HFF-Myc (cell line): ENCODE measurements around the gene CA5A.

Experiments
- DNase-seq: peaks from one replicate; pipeline ENCODE4 v3.0.0-alpha.2; 2011; ENCODE audit warnings: low read depth; ENCODE audit errors: extremely low read depth
- H3K4me3 ChIP-seq: replicated peaks from 2 replicates; pipeline ENCODE4 v1.5.1; 2011; ENCODE audit warnings: low read depth, mild to moderate bottlenecking, control low read depth, low read length
- TF ChIP-seq, protein P1 (sequence below): IDR thresholded peaks from 2 replicates; pipeline ENCODE4 v1.5.1; 2012; ENCODE audit warnings: mild to moderate bottlenecking, low read depth, low read length, control low read depth; ENCODE audit errors: missing control alignments

The CA5A gene

DNA sequence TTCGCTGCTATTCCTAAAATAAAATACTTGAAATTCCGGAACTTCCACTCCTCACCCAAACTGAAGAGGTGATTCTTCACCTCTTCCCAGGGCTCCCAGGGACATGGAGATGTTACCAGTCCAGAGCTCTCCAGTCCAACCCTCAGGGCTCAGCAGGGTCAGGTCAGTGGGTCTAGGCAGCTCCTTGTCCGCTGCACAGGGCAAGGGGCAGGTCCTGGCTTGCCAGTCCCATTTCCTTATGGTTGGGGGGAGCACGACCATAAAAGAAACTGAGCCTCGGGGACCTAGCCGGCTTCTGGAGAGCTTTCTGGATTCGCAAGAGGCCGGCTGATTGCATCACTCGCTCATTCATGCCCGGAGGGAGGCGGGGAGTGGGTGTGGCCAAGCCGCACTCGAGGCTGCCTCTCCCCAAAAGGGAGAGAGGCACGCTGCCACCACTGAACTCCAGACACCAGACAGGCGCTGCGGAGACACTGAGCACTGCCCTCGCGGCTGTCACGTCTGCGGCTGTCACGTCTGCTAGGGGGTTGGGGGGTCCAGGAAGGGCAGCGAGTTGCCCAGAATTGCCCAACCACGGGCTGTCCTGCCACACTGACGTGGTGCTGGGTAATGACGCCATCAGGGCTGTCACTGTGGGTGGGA is 82.8 kb downstream of the CA5A start:
- H3K4me3 ChIP-seq: peak overlapping the region; percentile 8; the same call in 1 of the 2 replicates
- peak; percentile 40 for DNase-seq
- TF ChIP-seq, protein P1, sequence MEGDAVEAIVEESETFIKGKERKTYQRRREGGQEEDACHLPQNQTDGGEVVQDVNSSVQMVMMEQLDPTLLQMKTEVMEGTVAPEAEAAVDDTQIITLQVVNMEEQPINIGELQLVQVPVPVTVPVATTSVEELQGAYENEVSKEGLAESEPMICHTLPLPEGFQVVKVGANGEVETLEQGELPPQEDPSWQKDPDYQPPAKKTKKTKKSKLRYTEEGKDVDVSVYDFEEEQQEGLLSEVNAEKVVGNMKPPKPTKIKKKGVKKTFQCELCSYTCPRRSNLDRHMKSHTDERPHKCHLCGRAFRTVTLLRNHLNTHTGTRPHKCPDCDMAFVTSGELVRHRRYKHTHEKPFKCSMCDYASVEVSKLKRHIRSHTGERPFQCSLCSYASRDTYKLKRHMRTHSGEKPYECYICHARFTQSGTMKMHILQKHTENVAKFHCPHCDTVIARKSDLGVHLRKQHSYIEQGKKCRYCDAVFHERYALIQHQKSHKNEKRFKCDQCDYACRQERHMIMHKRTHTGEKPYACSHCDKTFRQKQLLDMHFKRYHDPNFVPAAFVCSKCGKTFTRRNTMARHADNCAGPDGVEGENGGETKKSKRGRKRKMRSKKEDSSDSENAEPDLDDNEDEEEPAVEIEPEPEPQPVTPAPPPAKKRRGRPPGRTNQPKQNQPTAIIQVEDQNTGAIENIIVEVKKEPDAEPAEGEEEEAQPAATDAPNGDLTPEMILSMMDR: no peak

DNA sequence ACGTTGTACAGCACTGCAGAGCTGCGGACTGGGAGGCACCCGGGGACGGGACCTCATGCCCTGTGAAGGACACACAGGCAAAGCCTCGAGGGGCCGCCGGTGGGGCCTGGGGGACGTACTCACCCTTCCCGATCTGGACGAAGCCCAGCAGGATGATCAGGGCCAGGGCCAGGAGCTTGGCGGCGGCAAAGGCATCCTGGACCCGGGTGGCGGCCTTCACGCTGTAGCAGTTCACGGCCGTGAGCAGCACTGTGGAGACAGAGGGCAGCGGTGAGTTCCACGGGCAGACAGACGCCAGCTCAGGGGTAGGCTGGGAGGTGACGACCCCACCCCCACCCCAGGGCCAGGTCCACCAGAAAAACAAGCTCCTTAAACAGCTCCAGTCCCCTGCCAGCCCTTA is 84.7 kb downstream of the CA5A start:
- TF ChIP-seq, protein P1: no peak
- no peak overlapping the region for H3K4me3 ChIP-seq
- DNase-seq: no peak

DNA sequence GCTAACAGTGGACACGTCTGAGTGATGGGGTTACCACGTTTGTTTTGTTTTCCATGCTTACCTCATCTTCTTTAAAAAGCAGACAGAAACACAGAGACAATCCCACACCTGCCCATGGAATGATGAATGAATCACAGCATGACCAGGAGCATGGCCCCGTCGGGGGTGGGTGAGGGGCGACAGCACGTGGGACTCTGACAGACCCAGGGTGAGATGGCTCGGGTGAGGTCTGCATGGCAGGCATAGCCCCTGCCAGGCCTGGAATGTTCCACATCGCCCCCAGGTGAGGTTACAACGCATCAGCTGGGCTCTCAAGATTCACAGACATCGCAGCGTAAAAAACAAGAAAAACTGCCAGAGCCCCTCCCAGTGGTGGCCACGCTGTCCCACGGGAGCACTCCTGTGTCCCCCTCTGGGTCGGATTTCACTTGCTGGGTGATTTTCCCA is 85.2 kb downstream of the CA5A start:
- DNase-seq: no peak
- H3K4me3 ChIP-seq: no peak overlapping the region
- TF ChIP-seq, protein P1: no peak

DNA sequence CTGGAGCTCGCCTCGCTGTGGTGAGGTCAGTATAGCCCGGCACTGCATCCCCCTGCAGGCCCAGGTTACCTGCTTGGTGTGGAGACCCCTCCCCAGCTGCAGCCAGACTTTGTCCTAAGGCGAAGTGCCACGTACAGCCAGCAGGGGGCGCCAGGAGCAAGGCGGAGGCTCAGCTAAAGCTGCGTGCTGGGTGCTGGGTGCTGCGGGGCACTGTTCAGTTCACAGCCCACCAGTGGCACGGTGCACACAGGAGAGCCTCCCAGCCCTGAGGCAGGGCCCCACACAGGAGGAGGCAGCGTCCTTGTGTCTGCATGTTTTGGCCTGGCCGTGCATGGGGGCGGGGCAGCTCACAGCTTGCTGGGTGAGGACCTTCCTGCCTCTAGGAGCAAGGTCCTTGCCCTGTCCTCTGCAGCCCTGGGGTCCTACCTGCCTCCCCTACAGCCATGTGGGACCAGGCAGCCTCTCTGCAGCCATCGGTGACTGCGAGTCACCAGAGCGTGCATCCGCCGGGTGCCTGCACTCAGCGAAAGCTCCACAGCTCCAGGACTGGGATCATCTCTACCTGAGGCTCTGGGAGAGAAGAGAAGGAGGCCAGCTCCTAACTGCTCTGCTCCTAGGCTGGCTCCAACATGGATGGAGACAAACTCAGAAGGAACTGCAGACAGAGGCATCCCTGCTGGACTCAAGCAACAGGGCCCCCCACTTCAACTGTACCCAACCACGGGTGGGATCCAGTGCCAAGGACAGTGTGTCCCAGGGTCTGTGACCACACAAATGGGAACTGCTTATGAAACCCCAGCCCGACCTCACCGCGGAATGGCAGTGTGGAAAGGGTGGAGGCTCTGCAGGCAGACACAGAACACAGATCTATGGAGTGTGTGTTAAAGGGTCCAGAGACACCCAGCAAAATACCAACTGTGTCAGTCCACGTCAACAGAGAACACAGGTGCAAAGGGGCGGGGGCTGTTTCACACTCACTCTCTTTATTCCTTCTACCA is 86.0 kb downstream of the CA5A start:
- TF ChIP-seq, protein P1: peak; percentile 94
- DNase-seq: no peak
- H3K4me3 ChIP-seq: no peak overlapping the region

DNA sequence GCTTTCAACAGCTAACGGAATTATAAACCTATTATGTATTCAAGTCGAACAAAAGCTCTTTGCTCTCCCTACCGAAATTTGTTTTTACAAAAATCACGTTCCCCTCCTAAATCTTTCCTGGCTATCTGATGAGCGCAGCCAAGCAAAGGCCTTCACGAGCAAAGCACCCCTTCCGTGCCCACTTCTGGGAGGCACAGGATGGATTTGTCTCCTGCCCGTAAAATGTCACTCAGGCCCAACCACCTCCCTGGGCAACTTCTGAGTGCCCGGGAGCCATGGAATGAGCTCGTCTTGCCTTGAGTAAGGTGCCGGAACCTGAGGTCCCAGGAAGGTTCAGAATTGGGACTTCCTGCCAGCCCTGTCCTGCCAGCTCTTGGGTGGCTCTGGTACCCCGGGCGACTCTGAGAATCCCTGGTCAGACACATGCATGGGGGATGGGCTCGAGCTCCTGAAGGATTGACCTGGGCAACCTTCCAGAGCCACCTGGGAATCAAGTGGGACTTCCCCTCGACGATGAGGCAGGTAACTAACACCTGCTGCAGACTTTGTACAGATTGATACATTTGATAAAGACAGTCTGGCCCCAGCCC is 86.8 kb downstream of the CA5A start:
- H3K4me3 ChIP-seq: no peak overlapping the region
- no peak for DNase-seq
- TF ChIP-seq, protein P1: no peak

DNA sequence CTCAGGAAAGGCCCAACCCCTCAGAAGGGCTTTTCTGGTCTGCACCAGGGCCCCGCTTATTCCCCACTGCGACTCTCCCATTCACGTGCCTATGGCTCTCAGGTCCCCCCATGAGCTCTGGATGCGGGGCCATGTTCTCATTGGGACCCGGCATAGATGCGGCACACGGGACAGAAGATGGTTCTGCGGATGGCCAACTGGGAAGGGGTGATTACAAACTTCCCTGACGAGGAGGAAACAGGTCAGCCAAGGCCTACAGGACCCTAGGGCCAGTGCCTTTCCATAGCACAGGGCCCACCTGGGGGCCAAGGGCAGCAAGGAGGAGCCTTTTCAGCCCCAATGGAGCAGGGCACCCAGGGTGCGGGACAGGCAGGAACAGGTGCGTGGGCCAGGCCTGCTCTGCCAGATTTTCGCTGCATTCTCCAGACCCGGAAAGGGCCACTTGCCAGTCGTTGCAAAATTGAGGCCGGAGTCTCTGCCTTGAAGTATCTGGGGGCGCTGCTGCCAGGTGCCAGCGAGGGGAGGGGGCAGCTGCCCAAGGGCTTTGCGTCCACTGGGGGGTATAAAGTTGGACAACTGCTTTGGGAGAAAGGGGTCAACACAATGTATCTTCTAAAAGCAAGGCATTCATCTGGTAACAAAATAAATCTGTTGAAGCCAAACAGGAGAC is 87.5 kb downstream of the CA5A start:
- H3K4me3 ChIP-seq: no peak overlapping the region
- DNase-seq: no peak
- TF ChIP-seq, protein P1: no peak
